Stimulated activated CD8-positive, alpha-beta memory T cell treated with anti-CD3 and anti-CD28 coated beads, Interleukin-2, amount 100 ng/mL, for 1 hour (primary cell): ENCODE results near the gene HIP1R.

Experiments used
- DNase-seq, 2 donors: peaks; one replicate each; pipeline ENCODE4 v3.0.0-alpha.2; 2020; ENCODE audit warnings: low read depth in 2 of 2

Gene HIP1R

GRCh38 chr12:122860040-122860853, 25.0 kb downstream of the HIP1R start:
- peak; percentile 66 to 68 for DNase-seq

DNA sequence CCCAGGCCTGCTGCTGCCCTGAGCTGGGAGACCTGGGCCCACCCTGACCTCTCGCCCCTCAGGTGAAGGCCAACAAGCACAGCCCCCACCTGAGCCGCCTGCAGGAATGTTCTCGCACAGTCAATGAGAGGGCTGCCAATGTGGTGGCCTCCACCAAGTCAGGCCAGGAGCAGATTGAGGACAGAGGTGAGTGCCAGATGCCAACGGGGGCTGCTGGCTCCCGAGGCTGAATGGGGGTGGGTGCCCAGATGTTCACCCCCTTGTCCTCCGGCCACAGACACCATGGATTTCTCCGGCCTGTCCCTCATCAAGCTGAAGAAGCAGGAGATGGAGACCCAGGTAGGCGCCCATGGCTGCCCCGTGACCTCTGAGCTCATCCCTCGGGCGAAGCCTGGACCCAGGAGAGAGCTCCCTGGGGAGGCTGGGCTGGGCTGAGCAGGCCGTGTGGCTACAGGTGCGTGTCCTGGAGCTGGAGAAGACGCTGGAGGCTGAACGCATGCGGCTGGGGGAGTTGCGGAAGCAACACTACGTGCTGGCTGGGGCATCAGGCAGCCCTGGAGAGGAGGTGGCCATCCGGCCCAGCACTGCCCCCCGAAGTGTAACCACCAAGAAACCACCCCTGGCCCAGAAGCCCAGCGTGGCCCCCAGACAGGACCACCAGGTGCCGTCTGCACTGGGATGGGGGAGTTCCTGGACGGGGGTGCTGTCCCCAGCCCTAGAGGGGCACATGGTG, 25.8 kb downstream of the HIP1R start:
- no peak for DNase-seq

DNA sequence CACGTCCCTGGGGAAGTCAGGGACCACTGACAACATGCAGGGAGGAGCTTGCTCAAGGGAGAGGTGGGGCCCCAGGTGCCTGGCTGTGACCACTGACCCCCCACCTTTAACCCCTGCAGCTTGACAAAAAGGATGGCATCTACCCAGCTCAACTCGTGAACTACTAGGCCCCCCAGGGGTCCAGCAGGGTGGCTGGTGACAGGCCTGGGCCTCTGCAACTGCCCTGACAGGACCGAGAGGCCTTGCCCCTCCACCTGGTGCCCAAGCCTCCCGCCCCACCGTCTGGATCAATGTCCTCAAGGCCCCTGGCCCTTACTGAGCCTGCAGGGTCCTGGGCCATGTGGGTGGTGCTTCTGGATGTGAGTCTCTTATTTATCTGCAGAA, 26.3 kb downstream of the HIP1R start:
- DNase-seq, result no peak

- no peak for DNase-seq
Observed at GRCh38 chr12:122862110-122862634, 26.9 kb downstream of the HIP1R start.

DNA sequence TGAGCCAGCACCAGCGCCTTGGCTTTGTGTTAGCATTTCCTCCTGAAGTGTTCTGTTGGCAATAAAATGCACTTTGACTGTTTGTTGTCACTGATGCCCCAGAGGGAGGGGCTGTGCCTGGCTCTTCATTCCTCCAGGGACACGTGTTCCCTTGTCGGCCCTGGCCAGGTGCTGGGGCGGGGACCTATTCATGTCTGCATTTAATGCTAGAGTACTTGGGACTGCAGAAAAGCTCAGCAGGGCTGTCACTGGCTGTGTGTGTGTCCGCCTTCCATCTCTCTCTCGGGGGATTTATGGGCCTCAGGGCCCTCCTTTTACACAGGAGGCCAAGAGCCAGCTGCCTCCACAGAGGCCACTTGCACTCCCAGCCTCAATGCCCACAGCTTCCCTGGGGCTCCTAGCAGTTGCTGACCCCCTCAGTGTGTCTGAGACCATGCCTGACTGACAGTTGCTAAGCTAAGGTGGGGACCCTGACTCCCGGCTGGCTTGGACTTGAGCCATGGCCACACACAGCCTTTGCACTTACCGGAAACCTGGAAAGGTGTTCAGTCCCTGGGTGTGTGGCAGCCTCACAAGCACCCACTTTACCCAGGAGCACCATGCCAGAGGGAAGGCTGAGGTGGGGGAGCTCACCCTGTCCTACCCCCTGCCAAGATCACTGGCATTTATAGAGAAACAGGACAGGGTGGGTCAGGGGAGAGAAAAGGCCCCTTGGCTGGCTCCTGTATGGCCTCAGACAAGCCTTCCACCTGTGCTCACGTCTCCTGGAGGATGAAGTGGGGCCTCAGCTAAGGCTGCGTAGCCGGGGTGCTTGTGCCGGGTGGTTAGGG, 27.8 kb downstream of the HIP1R start:
- DNase-seq, result no peak

DNA sequence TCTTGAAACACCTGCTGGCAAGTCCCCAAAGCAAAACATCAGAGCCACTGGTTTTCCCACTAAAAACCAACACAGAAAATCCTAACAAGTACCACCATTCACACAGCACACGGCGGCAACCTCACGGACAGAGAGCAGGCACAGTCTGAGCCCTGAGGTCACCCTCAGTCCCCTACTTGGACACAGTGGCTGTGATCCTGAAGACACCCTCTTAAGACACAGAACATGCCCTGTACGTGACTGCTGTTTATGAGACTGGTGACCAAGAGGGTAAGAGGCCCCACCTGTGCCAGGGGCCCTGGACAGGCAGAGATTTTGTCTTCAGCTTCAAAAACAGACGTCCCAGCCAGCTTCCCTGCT, 29.6 kb downstream of the HIP1R start:
- DNase-seq, result no peak

DNA sequence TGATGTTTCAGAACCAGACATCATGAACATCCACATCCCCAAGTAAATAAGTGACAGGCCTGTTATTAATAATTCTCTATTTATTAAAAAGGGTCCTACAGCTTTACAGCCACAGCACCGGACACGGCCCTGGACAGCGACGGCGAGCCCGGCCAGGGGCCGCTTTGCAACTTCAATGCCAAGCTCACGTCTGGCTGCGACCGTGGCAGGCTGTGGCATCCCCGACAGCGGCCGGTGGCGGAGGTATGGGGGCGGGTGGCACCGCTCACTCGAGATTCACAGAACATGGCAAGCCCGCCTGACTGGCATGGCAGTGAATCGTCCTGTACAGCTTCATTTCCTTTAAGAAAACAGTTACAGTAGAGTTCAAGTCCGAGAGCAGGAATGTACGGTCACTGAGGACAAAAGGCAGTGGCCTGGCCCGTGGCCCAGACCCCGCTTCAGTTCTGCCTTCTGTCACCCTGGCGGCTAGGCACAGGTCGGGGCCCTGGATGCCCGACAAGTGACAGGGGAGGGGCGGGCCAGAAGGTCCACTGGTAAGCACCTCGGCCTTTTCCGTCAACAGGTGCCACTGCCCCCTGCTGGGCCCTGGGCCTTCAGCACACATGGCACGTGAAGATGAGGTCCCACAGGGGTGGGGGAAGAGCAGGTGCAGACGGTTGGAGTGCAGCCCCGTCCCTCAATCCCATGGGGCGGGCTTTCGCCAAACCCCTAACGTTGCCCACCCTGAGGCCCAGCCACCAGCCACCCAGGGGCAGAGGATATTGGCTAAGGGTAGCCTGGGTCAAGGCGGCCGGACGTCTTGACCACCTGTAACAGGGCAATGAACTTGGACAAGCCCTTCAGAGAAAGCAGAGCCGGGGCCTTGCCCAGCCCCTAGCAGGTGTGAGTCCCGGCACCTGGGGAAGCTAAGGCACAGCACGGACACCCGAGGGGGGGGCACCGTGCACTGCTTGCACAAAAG, 30.3 kb downstream of the HIP1R start:
- no peak for DNase-seq

- DNase-seq, result no peak
Observed at GRCh38 chr12:122866379-122866778, 31.1 kb downstream of the HIP1R start.

DNA sequence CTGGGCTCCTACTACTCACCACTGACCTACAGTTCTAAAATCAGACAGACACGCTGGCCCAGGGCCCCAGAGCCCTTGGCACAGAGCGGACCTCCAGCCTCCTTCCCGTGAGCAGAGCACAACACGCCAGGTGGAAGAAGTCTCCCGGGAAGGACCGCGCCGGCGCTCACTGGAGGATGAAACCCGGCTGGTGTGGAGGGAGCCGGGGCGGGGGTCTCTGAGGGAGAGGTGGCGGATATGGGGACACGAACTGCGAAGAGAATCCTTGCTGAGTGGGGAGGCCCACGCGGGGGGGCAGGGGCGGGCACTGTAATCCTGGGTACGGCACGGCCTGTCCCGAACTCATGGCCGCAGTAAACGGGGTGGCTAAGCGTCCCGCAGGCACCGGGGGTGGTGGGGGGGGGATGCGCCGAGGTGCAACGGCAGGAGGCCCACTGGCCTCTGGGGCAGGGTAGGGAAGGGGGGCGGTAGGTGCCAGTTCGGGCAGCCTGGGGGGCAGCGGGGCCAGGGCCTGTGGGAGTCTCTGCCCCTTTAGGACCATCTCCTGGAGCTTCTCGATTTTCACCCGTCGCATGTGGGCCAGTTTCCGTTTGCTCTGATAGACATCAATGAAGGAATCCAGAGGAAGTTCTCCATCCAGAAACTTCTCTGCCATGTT, 31.8 kb downstream of the HIP1R start:
- no peak for DNase-seq

GRCh38 chr12:122867691-122868461, 32.6 kb downstream of the HIP1R start:
- no peak for DNase-seq

DNA sequence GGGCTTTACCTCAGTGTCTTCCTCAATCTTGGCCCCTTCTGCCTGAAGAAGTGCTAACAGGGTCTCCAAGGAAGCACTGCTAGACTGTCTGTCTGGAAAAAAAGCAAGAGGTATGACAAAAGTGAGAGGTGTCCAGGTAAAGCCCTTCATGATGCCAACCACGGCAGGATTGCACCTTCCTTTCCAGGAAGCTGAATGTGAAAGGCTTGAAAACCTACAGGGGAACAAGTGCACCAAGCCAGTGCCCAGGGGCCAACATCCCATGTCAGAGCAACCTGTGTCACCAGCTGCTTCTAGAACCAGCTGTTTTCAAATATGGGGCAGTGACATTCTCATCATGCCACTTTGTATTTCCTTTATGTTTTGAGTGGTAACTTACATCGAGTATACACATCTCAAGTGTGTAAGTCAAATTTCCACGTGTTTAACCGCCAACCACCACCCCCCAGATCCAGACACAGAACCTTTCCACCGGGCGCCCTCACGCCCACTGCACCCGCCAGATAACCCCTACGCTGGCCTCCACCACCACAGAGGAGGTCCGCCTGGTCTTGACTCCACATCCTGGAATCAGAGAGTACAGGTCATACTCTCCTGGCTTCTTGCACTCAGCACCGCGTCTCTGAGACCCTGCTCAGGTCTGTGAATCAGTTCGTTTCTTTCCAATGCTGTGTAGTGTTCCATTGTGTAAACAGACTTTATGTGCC, 33.4 kb downstream of the HIP1R start:
- no peak for DNase-seq

DNA sequence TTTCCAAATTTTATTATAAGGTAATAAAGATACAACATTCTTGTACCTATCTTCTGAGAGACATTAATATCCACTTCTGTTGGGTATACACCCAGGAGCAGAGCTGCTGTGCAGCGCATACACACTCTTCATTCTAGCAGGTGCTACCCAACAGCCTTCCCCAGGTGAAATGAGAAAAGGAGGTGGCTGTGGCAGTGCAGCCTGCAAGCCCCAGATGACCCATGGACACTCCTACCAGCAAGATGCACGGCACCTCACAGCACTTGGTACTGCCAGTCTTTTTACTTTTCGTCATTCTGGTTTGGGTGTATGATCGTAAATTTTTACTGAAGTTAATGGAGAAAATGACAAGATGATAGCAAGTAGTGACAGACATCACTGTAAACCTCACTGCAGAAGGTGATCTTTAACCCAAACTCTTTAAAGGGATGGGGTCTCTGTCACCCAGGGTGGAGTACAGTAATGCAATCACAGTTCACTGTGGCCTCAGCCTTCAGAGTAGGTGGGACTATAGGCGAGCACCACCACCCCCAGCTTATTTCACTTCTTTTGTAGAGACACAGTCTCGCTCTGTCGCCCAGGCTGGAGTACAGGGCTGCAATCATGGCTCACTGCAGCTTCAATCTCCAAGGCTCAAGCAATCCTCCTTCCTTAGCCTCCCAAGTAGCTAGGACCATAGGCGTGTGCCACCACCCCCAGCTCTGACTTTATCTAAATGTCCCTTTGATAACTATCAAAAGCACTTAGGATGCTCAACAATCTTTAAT, 34.1 kb downstream of the HIP1R start:
- DNase-seq, result no peak

GRCh38 chr12:122870163-122870842, 35.0 kb downstream of the HIP1R start:
- DNase-seq, result no peak

DNA sequence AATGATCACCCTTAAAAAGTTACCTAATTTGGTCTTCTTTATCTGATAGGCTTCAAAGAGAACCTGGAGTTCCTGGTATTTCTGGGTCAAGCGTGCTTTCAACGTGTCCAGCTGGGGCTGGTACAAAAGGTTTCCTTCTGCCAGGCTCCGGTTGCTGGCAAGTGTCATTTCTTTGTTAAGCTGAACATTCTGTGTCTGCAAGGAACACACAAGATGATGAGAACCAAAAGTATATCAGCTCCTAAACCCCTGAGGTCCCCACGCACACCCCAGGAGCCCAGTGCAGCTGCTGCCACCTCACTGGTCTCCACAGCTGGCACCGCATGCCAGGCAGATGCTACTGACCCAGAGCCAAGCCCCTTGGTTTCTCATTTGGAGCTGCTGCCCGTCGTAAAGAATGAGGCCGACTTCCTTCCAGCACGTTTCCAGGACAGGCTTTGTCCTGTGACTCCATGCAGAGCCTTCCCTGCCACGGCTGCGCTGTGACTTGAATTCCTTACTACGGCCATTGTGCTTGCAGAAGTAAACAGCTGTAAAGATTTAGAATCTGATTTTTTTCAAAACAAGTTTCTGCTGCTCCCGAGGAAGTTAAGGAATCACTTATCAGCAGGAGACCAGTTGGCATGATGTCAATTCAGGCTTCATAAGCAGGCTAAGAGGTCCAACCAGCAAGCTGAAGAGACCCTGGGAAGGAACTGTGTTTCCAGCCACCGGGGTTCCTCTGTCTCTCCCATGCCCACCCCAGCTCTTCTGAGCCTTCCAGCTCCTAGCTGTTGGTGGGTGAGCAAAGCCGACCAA, 35.8 kb downstream of the HIP1R start:
- no peak for DNase-seq

GRCh38 chr12:122871851-122872780, 36.9 kb downstream of the HIP1R start:
- DNase-seq, result no peak
